Tibial artery (tissue), 4 donors: ENCODE data around the gene CLCN1.

Source experiments
- DNase-seq, 2 donors: peaks; one replicate each; pipeline ENCODE4 v3.0.0-alpha.2; 2019
- H3K27ac ChIP-seq, 2 donors: fragments of 200-600 bp; sonication (generic) in 1 of 2; 1 replicate in 1 of 2; 2 replicates in 1 of 2; pipeline ENCODE4 v1.5.1; 2018 to 2019; ENCODE audit warnings: mild to moderate bottlenecking in 1 of 2
- H3K27me3 ChIP-seq, 2 donors: fragments of 200-600 bp; sonication (generic) in 1 of 2; one replicate each; pipeline versions ENCODE4 v1.5.1 to v1.6.0; 2016 to 2019
- H3K36me3 ChIP-seq, 3 donors: fragments of 200-600 bp; sonication (generic) in 2 of 3; one replicate each; pipeline ENCODE4 v1.5.1; 2016 to 2019; ENCODE audit warnings: mild to moderate bottlenecking in 2 of 3
- H3K4me1 ChIP-seq, 4 donors: fragments of 200-600 bp; sonication (generic) in 2 of 4; 1 replicate in 3 of 4; 2 replicates in 1 of 4; pipeline ENCODE4 v1.5.1; 2016 to 2019
- H3K4me3 ChIP-seq, 2 donors: fragments of 200-600 bp; sonication (generic) in 1 of 2; 1 replicate in 1 of 2; 2 replicates in 1 of 2; pipeline ENCODE4 v1.5.1; 2018 to 2019; ENCODE audit warnings: mild to moderate bottlenecking in 2 of 2
- H3K9me3 ChIP-seq, 3 donors: fragments of 200-600 bp; sonication (generic) in 1 of 3; one replicate each; pipeline ENCODE4 v1.5.1; 2016 to 2019
- CTCF ChIP-seq, 2 experiments: fragments of 200-600 bp in 1 of 2; fragments of 450-650 bp in 1 of 2; IDR thresholded peaks; one replicate each; pipeline ENCODE4 v1.5.1; 2017 to 2019; ENCODE audit warnings: antibody characterized with exemption in 2 of 2, mild to moderate bottlenecking in 1 of 2, moderate library complexity in 1 of 2
- intact Hi-C: fragments of 100-400 bp; cut with DNase I; formaldehyde crosslinking; loops from one replicate; pipeline ENCODE4 v1.15.0; 2023; ENCODE audit warnings: low total_unique reads

Gene CLCN1

DNA sequence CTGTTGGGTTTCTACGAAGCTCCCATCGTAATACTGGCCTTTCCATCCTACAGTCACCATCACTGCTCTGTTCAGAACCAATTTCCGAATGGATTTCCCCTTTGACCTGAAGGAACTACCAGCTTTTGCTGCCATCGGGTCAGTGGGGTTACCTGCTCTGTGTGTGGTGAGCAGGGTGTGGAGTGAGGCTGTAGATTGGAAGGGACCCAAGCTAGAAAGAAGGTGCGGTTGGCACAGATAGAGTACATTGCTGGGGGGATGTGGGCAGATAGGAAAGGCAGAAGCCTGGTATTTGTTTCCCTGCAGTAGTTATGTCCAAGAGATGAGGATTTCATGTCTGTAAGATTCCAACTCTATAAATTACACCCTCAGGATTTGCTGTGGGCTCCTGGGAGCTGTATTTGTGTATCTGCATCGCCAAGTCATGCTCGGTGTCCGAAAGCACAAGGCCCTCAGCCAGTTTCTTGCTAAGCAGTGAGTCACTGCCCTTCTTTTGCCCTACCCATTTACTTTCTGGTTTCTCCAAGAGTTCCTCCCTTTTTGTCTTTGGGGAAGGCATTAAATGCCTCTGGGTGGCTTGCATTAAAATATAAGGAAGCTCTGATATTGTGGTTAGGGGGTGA lies 15.4 kb downstream of the CLCN1 start:
- no peaks in the 10 kb centered on the region for H3K4me1 ChIP-seq
- DNase-seq, result no peak
- intact Hi-C loops, result no loop called here
- H3K27ac ChIP-seq, result no peak overlapping the region
- H3K27me3 ChIP-seq, result no peaks in the 10 kb centered on the region
- no peaks in the 10 kb centered on the region for H3K36me3 ChIP-seq
- H3K9me3 ChIP-seq, result no peaks in the 10 kb centered on the region
- H3K4me3 ChIP-seq, result no peak overlapping the region
- TF ChIP-seq CTCF (IDR thresholded peaks at IDR 0.05), result no peak

- no peak for DNase-seq
- H3K4me1 ChIP-seq, result no peaks in the 10 kb centered on the region
Observed at GRCh38 chr7:143334244-143334643, 18.3 kb downstream of the CLCN1 start.

GRCh38 chr7:143337216-143337615 lies 21.3 kb downstream of the CLCN1 start:
- H3K27me3 ChIP-seq, result peaks cover 0 to 17% of the 10 kb centered on the region in 2 donors
- no peak for TF ChIP-seq CTCF (IDR thresholded peaks at IDR 0.05)
- H3K36me3 ChIP-seq, result no peaks in the 10 kb centered on the region
- no peak for DNase-seq
- intact Hi-C loops, result no loop called here
- no peaks in the 10 kb centered on the region for H3K9me3 ChIP-seq
- H3K4me1 ChIP-seq, result no peaks in the 10 kb centered on the region
- no peak overlapping the region for H3K4me3 ChIP-seq
- H3K27ac ChIP-seq, result no peak overlapping the region

More at GRCh38 chr7:143334244-143334643, 18.3 kb downstream of the CLCN1 start:
- Histone ChIP-seq H3K36me3 (no peaks in the 10 kb centered on the region), H3K27me3 (peaks cover 0 to 12% of the 10 kb centered on the region in 2 donors), H3K9me3 (no peaks in the 10 kb centered on the region), H3K4me3 (no peak overlapping the region), H3K27ac (no peak overlapping the region)
- no peak for TF ChIP-seq CTCF (IDR thresholded peaks at IDR 0.05)
- intact Hi-C loops, result no loop called here

DNA sequence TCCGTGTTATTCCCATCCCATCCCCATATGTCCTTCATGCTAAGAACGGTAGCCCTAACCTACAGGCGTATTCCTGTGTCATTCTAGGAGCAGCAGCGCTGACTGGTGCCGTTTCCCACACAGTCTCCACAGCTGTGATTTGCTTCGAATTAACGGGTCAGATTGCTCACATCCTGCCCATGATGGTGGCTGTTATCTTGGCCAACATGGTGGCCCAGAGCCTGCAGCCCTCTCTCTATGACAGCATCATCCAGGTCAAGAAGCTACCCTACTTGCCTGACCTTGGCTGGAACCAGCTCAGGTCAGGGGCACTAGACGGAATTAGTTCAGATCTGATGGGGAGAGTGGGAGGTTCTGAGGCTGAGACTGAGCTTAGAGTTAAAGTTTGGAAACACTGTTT lies 25.9 kb downstream of the CLCN1 start:
- Histone ChIP-seq H3K36me3 (no peaks in the 10 kb centered on the region), H3K4me1 (peaks cover 0 to 7% (median 2%) of the 10 kb centered on the region in 4 donors), H3K27ac (no peak overlapping the region), H3K4me3 (no peak overlapping the region), H3K9me3 (no peaks in the 10 kb centered on the region), H3K27me3 (peaks cover 0 to 38% of the 10 kb centered on the region in 2 donors)
- TF ChIP-seq CTCF (IDR thresholded peaks at IDR 0.05), result no peak
- no peak for DNase-seq
- intact Hi-C loops, result no loop called here

DNA sequence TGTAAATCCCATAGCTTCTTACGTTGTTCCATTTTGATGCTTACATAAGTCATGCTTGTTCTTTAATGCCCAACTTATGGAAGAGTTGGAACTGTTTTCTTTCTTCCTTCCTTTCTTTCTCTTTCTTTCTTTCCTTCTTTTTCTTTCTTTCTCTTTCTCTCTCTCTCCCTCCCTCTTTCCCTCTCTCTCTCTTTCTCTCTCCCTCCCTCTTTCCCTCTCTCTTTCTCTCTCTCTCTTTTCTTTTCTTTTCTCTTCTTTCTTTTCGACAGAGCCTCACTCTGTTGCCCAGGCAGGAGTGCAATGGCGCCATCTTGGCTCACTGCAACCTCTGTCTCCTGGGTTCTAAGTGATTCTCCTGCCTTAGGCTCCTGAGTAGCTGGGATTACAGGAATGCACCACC lies 27.7 kb downstream of the CLCN1 start:
- Histone ChIP-seq H3K4me1 (peaks cover 0 to 7% (median 2%) of the 10 kb centered on the region in 4 donors), H3K9me3 (no peaks in the 10 kb centered on the region), H3K27ac (no peak overlapping the region), H3K4me3 (no peak overlapping the region), H3K27me3 (peaks cover 0 to 34% of the 10 kb centered on the region in 2 donors), H3K36me3 (no peaks in the 10 kb centered on the region)
- TF ChIP-seq CTCF (IDR thresholded peaks at IDR 0.05), result no peak
- no peak for DNase-seq
- intact Hi-C loops, result no loop called here
